Measurements from ENCODE around the gene SORCS1. TPM values are rescaled to one million over a fixed set of nuclear protein-coding genes. Genes with fewer than 3 reads are reported as not detected.

Gene SORCS1
- total and polyA plus RNA-seq, 8 donors = 0.46 to 2.6 (median 1.6) TPM

GRCh38 chr10:106542461-106542860 is 622.0 kb downstream of the SORCS1 start:
- TF ChIP-seq CTCF (IDR thresholded peaks at IDR 0.05) = no peak
- DNase-seq (no peak), FAIRE-seq (no peak), ATAC-seq (no peak)
- Histone ChIP-seq H3K27ac (no peak overlapping the region), H3K9me3 (no peaks in the 10 kb centered on the region), H3K27me3 (no peaks in the 10 kb centered on the region), H3K4me3 (no peak overlapping the region), H3K36me3 (no peaks in the 10 kb centered on the region), H3K4me1 (no peaks in the 10 kb centered on the region)
- intact Hi-C loops (cut with DNase I) = no loop called here
- WGBS, 2 donors = 75 to 81% methylated on average over 3 of the region's 3 CpGs

DNA sequence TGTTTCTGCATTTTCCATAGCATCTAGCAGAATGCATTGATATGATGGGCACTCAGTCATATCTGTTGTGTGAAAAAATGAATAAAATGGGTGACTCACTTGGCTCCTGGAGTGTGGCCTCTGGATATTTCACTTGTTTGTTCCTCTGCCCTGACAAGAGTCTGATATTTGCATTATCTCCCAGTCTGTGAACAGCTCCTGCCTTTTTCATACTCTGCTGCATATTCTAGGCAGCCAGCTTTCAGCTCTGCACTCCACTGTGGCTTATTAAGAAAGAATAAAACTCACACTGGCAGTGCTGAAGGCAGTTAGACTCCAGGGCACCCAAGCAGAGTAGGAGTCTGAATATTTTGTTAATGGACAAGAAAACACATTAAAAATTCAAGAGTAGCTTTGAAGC is 623.9 kb downstream of the SORCS1 start:
- intact Hi-C loops (cut with DNase I) = no loop called here
- no peaks in the 10 kb centered on the region for H3K4me1 ChIP-seq
- no peak overlapping the region for H3K4me3 ChIP-seq
- H3K36me3 ChIP-seq = no peaks in the 10 kb centered on the region
- ATAC-seq = no peak
- no peaks in the 10 kb centered on the region for H3K27me3 ChIP-seq
- no peaks in the 10 kb centered on the region for H3K9me3 ChIP-seq
- no peak for DNase-seq
- FAIRE-seq = no peak
- TF ChIP-seq CTCF (IDR thresholded peaks at IDR 0.05) = no peak
- H3K27ac ChIP-seq = no peak overlapping the region

- Histone ChIP-seq H3K36me3 (no peaks in the 10 kb centered on the region), H3K27ac (no peak overlapping the region), H3K9me3 (no peaks in the 10 kb centered on the region), H3K4me1 (no peaks in the 10 kb centered on the region), H3K4me3 (no peak overlapping the region), H3K27me3 (no peaks in the 10 kb centered on the region)
- no peak for TF ChIP-seq CTCF (IDR thresholded peaks at IDR 0.05)
- ATAC-seq = no peak
- no peak for DNase-seq
- 61 to 63% methylated on average over 5 of the region's 5 CpGs for WGBS, 2 donors
- intact Hi-C loops (cut with DNase I) = no loop called here
- no peak for FAIRE-seq
Observed at GRCh38 chr10:106537866-106538265, 626.6 kb downstream of the SORCS1 start.

GRCh38 chr10:106535304-106535953 is 629.1 kb downstream of the SORCS1 start:
- no peak for FAIRE-seq
- Histone ChIP-seq H3K9me3 (no peaks in the 10 kb centered on the region), H3K4me1 (no peaks in the 10 kb centered on the region), H3K27ac (no peak overlapping the region), H3K4me3 (no peak overlapping the region), H3K27me3 (no peaks in the 10 kb centered on the region), H3K36me3 (no peaks in the 10 kb centered on the region)
- ATAC-seq = no peak
- no peak for DNase-seq
- TF ChIP-seq CTCF (IDR thresholded peaks at IDR 0.05) = no peak
- intact Hi-C loops (cut with DNase I) = no loop called here
- 60 to 72% methylated on average over 5 of the region's 5 CpGs for WGBS, 2 donors

GRCh38 chr10:106534441-106534840 is 630.1 kb downstream of the SORCS1 start:
- no peaks in the 10 kb centered on the region for H3K4me1 ChIP-seq
- DNase-seq = no peak
- H3K4me3 ChIP-seq = no peak overlapping the region
- no peaks in the 10 kb centered on the region for H3K9me3 ChIP-seq
- no peak for TF ChIP-seq CTCF (IDR thresholded peaks at IDR 0.05)
- H3K27me3 ChIP-seq = no peaks in the 10 kb centered on the region
- H3K27ac ChIP-seq = no peak overlapping the region
- intact Hi-C loops (cut with DNase I) = no loop called here
- no peak for ATAC-seq
- WGBS, 2 donors = 71 to 83% methylated on average over 2 of the region's 2 CpGs
- H3K36me3 ChIP-seq = no peaks in the 10 kb centered on the region
- FAIRE-seq = no peak

Measured in pancreas (tissue), 10 donors.